Body of pancreas (tissue), 4 donors: ENCODE data around the gene KDM4C. TPM values are rescaled to one million over a fixed set of nuclear protein-coding genes. Genes with fewer than 3 reads are reported as not detected.

Experiments used
- ATAC-seq: fragments of 150-250 bp; one replicate; pipeline ENCODE4 v1.9.1; 2016
- DNase-seq, 4 donors: peaks; one replicate each; pipeline ENCODE4 v3.0.0-alpha.2; 2019
- H3K27ac ChIP-seq, 4 donors: fragments of 200-600 bp; sonication (generic); 1 replicate in 3 of 4; 2 replicates in 1 of 4; pipeline versions ENCODE4 v1.5.1 to v1.6.1; 2016 to 2019; ENCODE audit warnings: mild to moderate bottlenecking in 1 of 4, mixed read lengths in 1 of 4, moderate library complexity in 1 of 4
- H3K27me3 ChIP-seq, 2 donors: fragments of 200-600 bp; sonication (generic); one replicate each; pipeline ENCODE4 v1.6.0; 2016; ENCODE audit warnings: mild to moderate bottlenecking in 1 of 2
- H3K36me3 ChIP-seq, 2 donors: fragments of 200-600 bp; sonication (generic); replicated peaks in 1 of 2; 2 replicates each; pipeline ENCODE4 v1.5.1; 2016; ENCODE audit warnings: low read depth in 2 of 2; ENCODE audit not compliant: insufficient read depth in 1 of 2
- H3K4me1 ChIP-seq: fragments of 200-600 bp; sonication (generic); one replicate; pipeline ENCODE4 v1.6.0; 2016
- H3K4me3 ChIP-seq, 2 donors: fragments of 200-600 bp; sonication (generic); 1 replicate in 1 of 2; 2 replicates in 1 of 2; pipeline ENCODE4 v1.5.1; 2016 to 2019
- H3K9me3 ChIP-seq, 3 donors: fragments of 200-600 bp; sonication (generic); 1 replicate in 2 of 3; 2 replicates in 1 of 3; pipeline ENCODE4 v1.5.1; 2016
- POLR2A ChIP-seq, 3 donors: fragments of 450-650 bp; IDR thresholded peaks; one replicate each; pipeline ENCODE4 v1.6.1; 2016; ENCODE audit warnings: antibody characterized with exemption in 3 of 3, mild to moderate bottlenecking in 2 of 3
- WGBS, 2 donors: methylation state at CpG; one replicate each; pipeline ENCODE4 v1.1.5; 2017; 5-methylcytosine and 5-hydroxymethylcytosine counted together
- intact Hi-C: fragments of 100-400 bp; cut with DNase I; formaldehyde crosslinking; loops from one replicate; pipeline ENCODE4 v1.15.1; 2023
- total RNA-seq, 2 donors: library from RNA; depleted of rRNA; stranded (reverse); fragments of >200 nt; gene quantifications; one replicate each; pipeline ENCODE4 v1.1.0, GENCODE V29; 2016
- TF ChIP-seq, protein P1 (sequence below), 7 experiments: fragments of 450-650 bp in 4 of 7; fragments of 200-600 bp in 3 of 7; sonication (generic) in 3 of 7; IDR thresholded peaks; one replicate each; pipeline ENCODE4 v1.5.1; 2016 to 2019; ENCODE audit warnings: antibody characterized with exemption in 7 of 7

The KDM4C gene
- total RNA-seq, 2 donors from 2014 or later = 40.5 to 48.5 TPM

- H3K27me3 ChIP-seq = no peaks in the 10 kb centered on the region
- H3K9me3 ChIP-seq = no peaks in the 10 kb centered on the region
- H3K4me3 ChIP-seq = no peak overlapping the region
- ATAC-seq (no peak), DNase-seq (no peak)
- intact Hi-C loops = no loop called here
- peaks cover 0 to 9% of the 10 kb centered on the region in 2 donors for H3K36me3 ChIP-seq
- TF ChIP-seq POLR2A (IDR thresholded peaks at IDR 0.05) = no peak
- TF ChIP-seq, protein P1, sequence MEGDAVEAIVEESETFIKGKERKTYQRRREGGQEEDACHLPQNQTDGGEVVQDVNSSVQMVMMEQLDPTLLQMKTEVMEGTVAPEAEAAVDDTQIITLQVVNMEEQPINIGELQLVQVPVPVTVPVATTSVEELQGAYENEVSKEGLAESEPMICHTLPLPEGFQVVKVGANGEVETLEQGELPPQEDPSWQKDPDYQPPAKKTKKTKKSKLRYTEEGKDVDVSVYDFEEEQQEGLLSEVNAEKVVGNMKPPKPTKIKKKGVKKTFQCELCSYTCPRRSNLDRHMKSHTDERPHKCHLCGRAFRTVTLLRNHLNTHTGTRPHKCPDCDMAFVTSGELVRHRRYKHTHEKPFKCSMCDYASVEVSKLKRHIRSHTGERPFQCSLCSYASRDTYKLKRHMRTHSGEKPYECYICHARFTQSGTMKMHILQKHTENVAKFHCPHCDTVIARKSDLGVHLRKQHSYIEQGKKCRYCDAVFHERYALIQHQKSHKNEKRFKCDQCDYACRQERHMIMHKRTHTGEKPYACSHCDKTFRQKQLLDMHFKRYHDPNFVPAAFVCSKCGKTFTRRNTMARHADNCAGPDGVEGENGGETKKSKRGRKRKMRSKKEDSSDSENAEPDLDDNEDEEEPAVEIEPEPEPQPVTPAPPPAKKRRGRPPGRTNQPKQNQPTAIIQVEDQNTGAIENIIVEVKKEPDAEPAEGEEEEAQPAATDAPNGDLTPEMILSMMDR (IDR thresholded peaks at IDR 0.05) = no peak
- no peaks in the 10 kb centered on the region for H3K4me1 ChIP-seq
- no peak overlapping the region for H3K27ac ChIP-seq
- 76 to 77% methylated on average over 12 of the region's 12 CpGs for WGBS, 2 donors
Observed at GRCh38 chr9:6833518-6834192, 75.9 kb downstream of the KDM4C start.

GRCh38 chr9:6834306-6834705 lies 76.5 kb downstream of the KDM4C start:
- no peak for DNase-seq
- WGBS, 2 donors = 97% methylated on average over 19 to 20 of the region's 20 CpGs
- Histone ChIP-seq H3K9me3 (no peaks in the 10 kb centered on the region), H3K27me3 (no peaks in the 10 kb centered on the region), H3K4me1 (no peaks in the 10 kb centered on the region), H3K27ac (no peak overlapping the region), H3K4me3 (no peak overlapping the region), H3K36me3 (peaks cover 0 to 9% of the 10 kb centered on the region in 2 donors)
- intact Hi-C loops = no loop called here
- ATAC-seq = no peak
- TF ChIP-seq, protein P1 (IDR thresholded peaks at IDR 0.05) = no peak
- no peak for TF ChIP-seq POLR2A (IDR thresholded peaks at IDR 0.05)

- peaks cover 0 to 7% of the 10 kb centered on the region in 2 donors for H3K36me3 ChIP-seq
- H3K27me3 ChIP-seq = no peaks in the 10 kb centered on the region
- WGBS, 2 donors = 42 to 50% methylated on average over 6 of the region's 6 CpGs
- DNase-seq = no peak
- no peak overlapping the region for H3K27ac ChIP-seq
- no peaks in the 10 kb centered on the region for H3K9me3 ChIP-seq
- no peaks in the 10 kb centered on the region for H3K4me1 ChIP-seq
- intact Hi-C loops = no loop called here
- TF ChIP-seq, protein P1 (IDR thresholded peaks at IDR 0.05) = no peak
- no peak for TF ChIP-seq POLR2A (IDR thresholded peaks at IDR 0.05)
- H3K4me3 ChIP-seq = no peak overlapping the region
- ATAC-seq = no peak
Observed at GRCh38 chr9:6838158-6838557, 80.4 kb downstream of the KDM4C start.

GRCh38 chr9:6842584-6842947 lies 84.8 kb downstream of the KDM4C start:
- DNase-seq = no peak
- no peak overlapping the region for H3K4me3 ChIP-seq
- intact Hi-C loops = no loop called here
- 70 to 78% methylated on average over 3 of the region's 3 CpGs for WGBS, 2 donors
- H3K9me3 ChIP-seq = no peaks in the 10 kb centered on the region
- no peaks in the 10 kb centered on the region for H3K36me3 ChIP-seq
- no peak overlapping the region for H3K27ac ChIP-seq
- TF ChIP-seq POLR2A (IDR thresholded peaks at IDR 0.05) = no peak
- TF ChIP-seq, protein P1 (IDR thresholded peaks at IDR 0.05) = no peak
- no peaks in the 10 kb centered on the region for H3K4me1 ChIP-seq
- no peaks in the 10 kb centered on the region for H3K27me3 ChIP-seq
- ATAC-seq = no peak

DNA sequence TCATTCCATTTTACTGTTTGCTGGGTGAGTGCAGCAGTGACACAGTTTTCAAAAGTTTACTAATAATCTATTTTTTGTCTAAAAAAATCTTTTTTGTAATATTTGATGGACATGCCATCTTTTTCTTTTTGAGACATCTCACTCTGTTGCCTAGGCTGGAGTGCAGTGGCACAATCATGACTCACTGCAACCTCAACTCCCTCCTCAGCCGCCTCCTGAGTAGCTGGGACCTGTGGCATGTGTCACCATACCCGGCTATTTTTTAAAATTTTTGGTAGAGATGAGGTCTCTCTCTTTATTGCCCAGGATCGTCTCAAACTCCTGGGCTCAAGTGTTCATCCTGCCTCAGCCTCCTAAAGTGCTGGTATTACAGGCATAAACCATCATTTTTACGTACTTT lies 86.0 kb downstream of the KDM4C start:
- no peaks in the 10 kb centered on the region for H3K9me3 ChIP-seq
- H3K27me3 ChIP-seq = no peaks in the 10 kb centered on the region
- 95 to 96% methylated on average over 4 of the region's 4 CpGs for WGBS, 2 donors
- no peak for DNase-seq
- no peak overlapping the region for H3K4me3 ChIP-seq
- TF ChIP-seq, protein P1 (IDR thresholded peaks at IDR 0.05) = no peak
- TF ChIP-seq POLR2A (IDR thresholded peaks at IDR 0.05) = no peak
- intact Hi-C loops = no loop called here
- no peaks in the 10 kb centered on the region for H3K36me3 ChIP-seq
- no peaks in the 10 kb centered on the region for H3K4me1 ChIP-seq
- no peak overlapping the region for H3K27ac ChIP-seq
- no peak for ATAC-seq
